ENCODE data around the gene AFF4. TPM values are rescaled to one million over a fixed set of nuclear protein-coding genes. Genes with fewer than 3 reads are reported as not detected.

Gene AFF4
- total and polyA plus RNA-seq, 10 of the 15 experiments (the other 5 are each of a cell fraction or from before 2014, with no cell fraction given), result 1.1 to 20.2 (median 10.4) TPM

Small RNAs within 50 kb of the gene (small RNA-seq; reads per million reads assigned to genes)
- not detected for gene AC113410.1
- not detected for gene ATP6V0E1P1
- gene RF00019, result not detected
- gene RNA5SP192, result not detected

Other genes starting within 250 kb of the AFF4 start
Only the 7 nearest of the 10 such genes appear.
- 0.05 TPM in 1 of 2 replicates, not detected in the other for gene SOWAHA, start 150.3 kb downstream of the AFF4 start, total RNA-seq (2014; rRNA removed)
- gene SOWAHA, start 150.3 kb downstream of the AFF4 start, total RNA-seq (2014; rRNA removed; fragmentation: Illumina TruSeq; extraction: Trizol), result 0.04 TPM in 1 of 2 replicates, not detected in the other
- 0.10 TPM in 1 of 2 replicates, not detected in the other for gene SOWAHA, start 150.3 kb downstream of the AFF4 start, total RNA-seq (2021)
- 0.37 TPM in 2 replicates for gene SOWAHA, start 150.3 kb downstream of the AFF4 start, polyA plus RNA-seq (2011; rRNA removed)
- 0.04 and 0.10 TPM in 2 replicates for gene SOWAHA, start 150.3 kb downstream of the AFF4 start, polyA plus RNA-seq (2014; fragmentation: Illumina TruSeq; extraction: Trizol)
- under 1 TPM in 1 of 2 experiments, not detected in 1; 0.02 TPM for gene SOWAHA, start 150.3 kb downstream of the AFF4 start, polyA plus RNA-seq (2014; fragmentation: Nextera tagmentation; extraction: Ambion mirVana)
- 0.05 TPM in 1 of 2 replicates, not detected in the other for gene SOWAHA, start 150.3 kb downstream of the AFF4 start, polyA plus RNA-seq (2014; rRNA removed)
- not detected for gene SOWAHA, start 150.3 kb downstream of the AFF4 start, polyA plus RNA-seq (2016; fragmentation: Nextera tagmentation; extraction: Ambion mirVana)
- 2.2 and 3.2 TPM in 2 replicates for gene SHROOM1, start 133.0 kb downstream of the AFF4 start, total RNA-seq (2014; rRNA removed)
- gene SHROOM1, start 133.0 kb downstream of the AFF4 start, total RNA-seq (2014; rRNA removed; fragmentation: Illumina TruSeq; extraction: Trizol), result 0.94 and 1.3 TPM in 2 replicates
- 3.2 TPM in 2 replicates for gene SHROOM1, start 133.0 kb downstream of the AFF4 start, total RNA-seq (2021)
- 3.2 and 3.5 TPM in 2 replicates for gene SHROOM1, start 133.0 kb downstream of the AFF4 start, polyA plus RNA-seq (2011; rRNA removed)
- gene SHROOM1, start 133.0 kb downstream of the AFF4 start, polyA plus RNA-seq (2014; fragmentation: Illumina TruSeq; extraction: Trizol), result 0.52 and 1.7 TPM in 2 replicates
- under 1 TPM; 0.05 to 0.31 TPM for gene SHROOM1, start 133.0 kb downstream of the AFF4 start, polyA plus RNA-seq (2014; fragmentation: Nextera tagmentation; extraction: Ambion mirVana)
- gene SHROOM1, start 133.0 kb downstream of the AFF4 start, polyA plus RNA-seq (2014; rRNA removed), result 2.8 and 3.9 TPM in 2 replicates
- gene SHROOM1, start 133.0 kb downstream of the AFF4 start, polyA plus RNA-seq (2016; fragmentation: Nextera tagmentation; extraction: Ambion mirVana), result under 1 TPM; 0.82 to 0.83 TPM
- gene GDF9, start 97.2 kb downstream of the AFF4 start, total RNA-seq (2014; rRNA removed), result 0.16 and 0.28 TPM in 2 replicates
- 0.23 and 0.54 TPM in 2 replicates for gene GDF9, start 97.2 kb downstream of the AFF4 start, total RNA-seq (2014; rRNA removed; fragmentation: Illumina TruSeq; extraction: Trizol)
- gene GDF9, start 97.2 kb downstream of the AFF4 start, total RNA-seq (2021), result 0.28 and 0.85 TPM in 2 replicates
- 1.5 and 1.8 TPM in 2 replicates for gene GDF9, start 97.2 kb downstream of the AFF4 start, polyA plus RNA-seq (2011; rRNA removed)
- gene GDF9, start 97.2 kb downstream of the AFF4 start, polyA plus RNA-seq (2014; fragmentation: Illumina TruSeq; extraction: Trizol), result 0.53 and 1.1 TPM in 2 replicates
- under 1 TPM; 0.11 to 0.24 TPM for gene GDF9, start 97.2 kb downstream of the AFF4 start, polyA plus RNA-seq (2014; fragmentation: Nextera tagmentation; extraction: Ambion mirVana)
- 0.24 and 0.59 TPM in 2 replicates for gene GDF9, start 97.2 kb downstream of the AFF4 start, polyA plus RNA-seq (2014; rRNA removed)
- under 1 TPM; 0.28 to 0.39 TPM for gene GDF9, start 97.2 kb downstream of the AFF4 start, polyA plus RNA-seq (2016; fragmentation: Nextera tagmentation; extraction: Ambion mirVana)
- gene UQCRQ, start 97.0 kb downstream of the AFF4 start, total RNA-seq (2014; rRNA removed), result 184 and 208 TPM in 2 replicates
- gene UQCRQ, start 97.0 kb downstream of the AFF4 start, total RNA-seq (2014; rRNA removed; fragmentation: Illumina TruSeq; extraction: Trizol), result 191 and 195 TPM in 2 replicates
- gene UQCRQ, start 97.0 kb downstream of the AFF4 start, total RNA-seq (2021), result 443 and 445 TPM in 2 replicates
- 280 and 326 TPM in 2 replicates for gene UQCRQ, start 97.0 kb downstream of the AFF4 start, polyA plus RNA-seq (2011; rRNA removed)
- gene UQCRQ, start 97.0 kb downstream of the AFF4 start, polyA plus RNA-seq (2014; fragmentation: Illumina TruSeq; extraction: Trizol), result 67.9 and 121 TPM in 2 replicates
- gene UQCRQ, start 97.0 kb downstream of the AFF4 start, polyA plus RNA-seq (2014; fragmentation: Nextera tagmentation; extraction: Ambion mirVana), result 1,000 to 10,000 TPM; 1,403 to 1,579 TPM
- gene UQCRQ, start 97.0 kb downstream of the AFF4 start, polyA plus RNA-seq (2014; rRNA removed), result 289 and 374 TPM in 2 replicates
- gene UQCRQ, start 97.0 kb downstream of the AFF4 start, polyA plus RNA-seq (2016; fragmentation: Nextera tagmentation; extraction: Ambion mirVana), result 1,000 to 10,000 TPM; 1,478 to 1,559 TPM
- gene LEAP2, start 90.0 kb downstream of the AFF4 start, total RNA-seq (2014; rRNA removed), result 2.3 and 2.6 TPM in 2 replicates
- gene LEAP2, start 90.0 kb downstream of the AFF4 start, total RNA-seq (2014; rRNA removed; fragmentation: Illumina TruSeq; extraction: Trizol), result 2.1 and 2.4 TPM in 2 replicates
- gene LEAP2, start 90.0 kb downstream of the AFF4 start, total RNA-seq (2021), result 1.5 and 2.7 TPM in 2 replicates
- gene LEAP2, start 90.0 kb downstream of the AFF4 start, polyA plus RNA-seq (2011; rRNA removed), result 8.8 and 9.4 TPM in 2 replicates
- 2.1 and 3.4 TPM in 2 replicates for gene LEAP2, start 90.0 kb downstream of the AFF4 start, polyA plus RNA-seq (2014; fragmentation: Illumina TruSeq; extraction: Trizol)
- 1 to 10 TPM; 1.9 to 2.1 TPM for gene LEAP2, start 90.0 kb downstream of the AFF4 start, polyA plus RNA-seq (2014; fragmentation: Nextera tagmentation; extraction: Ambion mirVana)
- gene LEAP2, start 90.0 kb downstream of the AFF4 start, polyA plus RNA-seq (2014; rRNA removed), result 2.2 and 4.0 TPM in 2 replicates
- 1 to 10 TPM; 2.3 to 3.4 TPM for gene LEAP2, start 90.0 kb downstream of the AFF4 start, polyA plus RNA-seq (2016; fragmentation: Nextera tagmentation; extraction: Ambion mirVana)
- gene ZCCHC10, start 62.9 kb upstream of the AFF4 start, total RNA-seq (2014; rRNA removed), result 16.1 and 16.8 TPM in 2 replicates
- gene ZCCHC10, start 62.9 kb upstream of the AFF4 start, total RNA-seq (2014; rRNA removed; fragmentation: Illumina TruSeq; extraction: Trizol), result 33.2 and 35.1 TPM in 2 replicates
- gene ZCCHC10, start 62.9 kb upstream of the AFF4 start, total RNA-seq (2021), result 22.9 and 25.8 TPM in 2 replicates
- 61.9 and 65.4 TPM in 2 replicates for gene ZCCHC10, start 62.9 kb upstream of the AFF4 start, polyA plus RNA-seq (2011; rRNA removed)
- gene ZCCHC10, start 62.9 kb upstream of the AFF4 start, polyA plus RNA-seq (2014; fragmentation: Illumina TruSeq; extraction: Trizol), result 54.6 and 59.8 TPM in 2 replicates
- 100 to 1,000 TPM; 114 to 117 TPM for gene ZCCHC10, start 62.9 kb upstream of the AFF4 start, polyA plus RNA-seq (2014; fragmentation: Nextera tagmentation; extraction: Ambion mirVana)
- gene ZCCHC10, start 62.9 kb upstream of the AFF4 start, polyA plus RNA-seq (2014; rRNA removed), result 16.7 and 29.7 TPM in 2 replicates
- 10 to 100 TPM; 52.3 to 66.1 TPM for gene ZCCHC10, start 62.9 kb upstream of the AFF4 start, polyA plus RNA-seq (2016; fragmentation: Nextera tagmentation; extraction: Ambion mirVana)
- gene HSPA4, start 88.4 kb upstream of the AFF4 start, total RNA-seq (2014; rRNA removed), result 72.7 and 93.4 TPM in 2 replicates
- 128 and 135 TPM in 2 replicates for gene HSPA4, start 88.4 kb upstream of the AFF4 start, total RNA-seq (2014; rRNA removed; fragmentation: Illumina TruSeq; extraction: Trizol)
- 163 and 166 TPM in 2 replicates for gene HSPA4, start 88.4 kb upstream of the AFF4 start, total RNA-seq (2021)
- 82.6 and 145 TPM in 2 replicates for gene HSPA4, start 88.4 kb upstream of the AFF4 start, polyA plus RNA-seq (2011; rRNA removed)
- 109 and 122 TPM in 2 replicates for gene HSPA4, start 88.4 kb upstream of the AFF4 start, polyA plus RNA-seq (2014; fragmentation: Illumina TruSeq; extraction: Trizol)
- gene HSPA4, start 88.4 kb upstream of the AFF4 start, polyA plus RNA-seq (2014; fragmentation: Nextera tagmentation; extraction: Ambion mirVana), result 100 to 1,000 TPM in 1 of 2 experiments, 10 to 100 TPM in 1; 69.5 to 123 TPM
- 47.2 and 61.6 TPM in 2 replicates for gene HSPA4, start 88.4 kb upstream of the AFF4 start, polyA plus RNA-seq (2014; rRNA removed)
- gene HSPA4, start 88.4 kb upstream of the AFF4 start, polyA plus RNA-seq (2016; fragmentation: Nextera tagmentation; extraction: Ambion mirVana), result 100 to 1,000 TPM; 202 to 234 TPM